H9 (cell line): ENCODE results near the gene FAM72B. TPM values are rescaled to one million over a fixed set of nuclear protein-coding genes. Genes with fewer than 3 reads are reported as not detected.
"Not testable (repeated sequence)": the region's sequence is repeated elsewhere in the genome, so short reads cannot be mapped to it uniquely, and the experiment has no call there.

Experiments used
- DNase-seq: peaks from one replicate; pipeline ENCODE4 v3.0.0-alpha.2; 2017
- H2AFZ ChIP-seq: one replicate; pipeline ENCODE4 v1.6.1; 2013; ENCODE audit warnings: mild to moderate bottlenecking, low read length, control low read depth, moderate library complexity
- H2AK5ac ChIP-seq: 2 replicates; pipeline ENCODE4 v1.6.1; 2013; ENCODE audit warnings: low read length, control low read depth, mixed read lengths; ENCODE audit not compliant: insufficient read length
- H2BK120ac ChIP-seq: one replicate; pipeline ENCODE4 v1.6.1; 2013; ENCODE audit warnings: low read depth, mild to moderate bottlenecking, low read length, control low read depth, inconsistent platforms; ENCODE audit not compliant: poor library complexity, severe bottlenecking
- H2BK12ac ChIP-seq: 2 replicates; pipeline ENCODE4 v1.6.1; 2013; ENCODE audit warnings: low read length, control low read depth, mixed read lengths, low read depth; ENCODE audit not compliant: insufficient read length
- H2BK15ac ChIP-seq: 2 replicates; pipeline ENCODE4 v1.6.1; 2013; ENCODE audit warnings: low read depth, low read length, control low read depth
- H2BK20ac ChIP-seq: one replicate; pipeline ENCODE4 v1.6.1; 2013; ENCODE audit warnings: low read depth, mild to moderate bottlenecking, low read length, control low read depth, inconsistent platforms; ENCODE audit not compliant: poor library complexity, severe bottlenecking
- H2BK5ac ChIP-seq: 2 replicates; pipeline ENCODE4 v1.6.1; 2013; ENCODE audit warnings: low read length, control low read depth, mixed read lengths; ENCODE audit not compliant: insufficient read length
- H3K14ac ChIP-seq: 2 replicates; pipeline ENCODE4 v1.6.1; 2013; ENCODE audit warnings: low read length, control low read depth; ENCODE audit not compliant: insufficient read depth
- H3K18ac ChIP-seq: 2 replicates; pipeline ENCODE4 v1.6.1; 2013; ENCODE audit warnings: low read depth, mild to moderate bottlenecking, mixed read lengths, low read length, control low read depth; ENCODE audit not compliant: insufficient read length
- H3K23ac ChIP-seq: 2 replicates; pipeline ENCODE4 v1.6.1; 2013; ENCODE audit warnings: low read length, control low read depth, mixed read lengths, low read depth; ENCODE audit not compliant: insufficient read length
- H3K23me2 ChIP-seq: 2 replicates; pipeline ENCODE4 v1.6.1; 2013; ENCODE audit warnings: low read depth, mild to moderate bottlenecking, mixed read lengths, low read length, control low read depth; ENCODE audit not compliant: insufficient read length, poor library complexity, severe bottlenecking
- H3K27ac ChIP-seq: 2 replicates; pipeline ENCODE4 v1.5.1; 2013; ENCODE audit warnings: low read length, control low read depth, mixed read lengths, low read depth; ENCODE audit not compliant: insufficient read length
- H3K27me3 ChIP-seq: 2 replicates; pipeline ENCODE4 v1.6.1; 2013; ENCODE audit warnings: low read length, control low read depth, inconsistent platforms; ENCODE audit not compliant: insufficient read depth
- H3K4ac ChIP-seq: 2 replicates; pipeline ENCODE4 v1.6.1; 2013; ENCODE audit warnings: low read depth, mild to moderate bottlenecking, control low read depth, inconsistent platforms, low read length, moderate library complexity
- H3K4me1 ChIP-seq: 2 replicates; pipeline ENCODE4 v1.6.1; 2013; ENCODE audit warnings: low read length, control low read depth, inconsistent platforms; ENCODE audit not compliant: insufficient read depth
- H3K4me2 ChIP-seq: 2 replicates; pipeline ENCODE4 v1.6.1; 2013; ENCODE audit warnings: low read length, control low read depth, mixed read lengths; ENCODE audit not compliant: insufficient read length, insufficient read depth
- H3K56ac ChIP-seq: 2 replicates; pipeline ENCODE4 v1.6.1; 2013; ENCODE audit warnings: low read depth, mild to moderate bottlenecking, mixed read lengths, low read length, control low read depth; ENCODE audit not compliant: insufficient read length
- H3K79me1 ChIP-seq: 2 replicates; pipeline ENCODE4 v1.6.1; 2013; ENCODE audit warnings: low read depth, mild to moderate bottlenecking, moderate library complexity, low read length, control low read depth, inconsistent platforms; ENCODE audit not compliant: insufficient read depth, poor library complexity, severe bottlenecking
- H3K79me2 ChIP-seq: 2 replicates; pipeline ENCODE4 v1.6.1; 2013; ENCODE audit warnings: low read length, control low read depth, inconsistent platforms; ENCODE audit not compliant: insufficient read depth
- H3K9ac ChIP-seq: 2 replicates; pipeline ENCODE4 v1.6.1; 2013; ENCODE audit warnings: low read length, control low read depth, mixed read lengths; ENCODE audit not compliant: insufficient read length; ENCODE audit errors: extremely low read depth
- H3K9me3 ChIP-seq: one replicate; pipeline ENCODE4 v1.6.1; 2013; ENCODE audit warnings: low read depth, low read length, inconsistent platforms; ENCODE audit not compliant: control insufficient read depth
- H3T11ph ChIP-seq: one replicate; pipeline ENCODE4 v1.6.1; 2013; ENCODE audit warnings: mild to moderate bottlenecking, low read length, control low read depth, inconsistent platforms
- H4K20me1 ChIP-seq: one replicate; pipeline ENCODE4 v1.6.1; 2013; ENCODE audit not compliant: control insufficient read depth, insufficient read length, insufficient read depth
- H4K5ac ChIP-seq: 2 replicates; pipeline ENCODE4 v1.6.1; 2013; ENCODE audit warnings: low read depth, mild to moderate bottlenecking, mixed read lengths, low read length, control low read depth; ENCODE audit not compliant: insufficient read length
- H4K8ac ChIP-seq: replicated peaks from 2 replicates; pipeline ENCODE4 v1.6.1; 2013; ENCODE audit warnings: low read length, control low read depth, mixed read lengths, low read depth; ENCODE audit not compliant: insufficient read length
- H4K91ac ChIP-seq: 2 replicates; pipeline ENCODE4 v1.6.1; 2013; ENCODE audit warnings: low read depth, mild to moderate bottlenecking, moderate library complexity, mixed read lengths, low read length, control low read depth; ENCODE audit not compliant: insufficient read length
- H3K27ac Mint-ChIP-seq, 3 experiments: 2 replicates in 2 of 3; 3 replicates in 1 of 3; pipeline ENCODE4 v1.8.0; 2020 to 2021; ENCODE audit warnings: mixed read lengths in 3 of 3, mild to moderate bottlenecking in 1 of 3, moderate library complexity in 1 of 3
- H3K27me3 Mint-ChIP-seq: 2 replicates; pipeline ENCODE4 v1.8.0; 2021; ENCODE audit warnings: low read depth, mild to moderate bottlenecking, moderate library complexity, mixed read lengths
- H3K36me3 Mint-ChIP-seq, 3 experiments: 2 replicates in 2 of 3; 3 replicates in 1 of 3; pipeline ENCODE4 v1.8.0; 2020 to 2021; ENCODE audit warnings: low read depth in 3 of 3, mixed read lengths in 3 of 3; ENCODE audit not compliant: insufficient read depth in 1 of 3
- H3K4me1 Mint-ChIP-seq, 2 experiments: 2 replicates each; pipeline ENCODE4 v1.8.0; 2020; ENCODE audit warnings: mixed read lengths in 2 of 2
- H3K4me3 Mint-ChIP-seq, 2 experiments: 2 replicates in 1 of 2; 3 replicates in 1 of 2; pipeline ENCODE4 v1.8.0; 2020 to 2021; ENCODE audit warnings: mild to moderate bottlenecking in 2 of 2, mixed read lengths in 2 of 2, moderate library complexity in 1 of 2
- H3K9me3 Mint-ChIP-seq, 2 experiments: 2 replicates in 1 of 2; 3 replicates in 1 of 2; pipeline ENCODE4 v1.8.0; 2020; ENCODE audit warnings: mild to moderate bottlenecking in 2 of 2, mixed read lengths in 2 of 2, moderate library complexity in 1 of 2
- WGBS: extraction: QIAGEN DNeasy Blood & Tissue Kit; methylation state at CpG from one replicate; pipeline ENCODE4 v1.1.7; 2013; ENCODE audit warnings: missing lambda C conversion rate, low lambda C conversion rate, mixed read lengths; ENCODE audit not compliant: insufficient read length; ENCODE audit errors: extremely low coverage; 5-methylcytosine and 5-hydroxymethylcytosine counted together
- total RNA-seq: library from RNA; stranded (reverse); gene quantifications from 2 replicates; pipeline ENCODE4 v1.2.1, GENCODE V29; 2021

FAM72B gene
- total RNA-seq, 1 experiment from 2014 or later: 8.5 TPM

GRCh38 chr1:121230636-121231035 lies 46.5 kb upstream of the FAM72B start:
- not testable (repeated sequence) for H3K14ac ChIP-seq

GRCh38 chr1:121227544-121228330 lies 43.6 kb upstream of the FAM72B start:
- H3K4me1 Mint-ChIP-seq, H3K27me3 Mint-ChIP-seq, H2BK120ac ChIP-seq, H3T11ph ChIP-seq, H3K9me3 ChIP-seq, H3K4me1 ChIP-seq, H3K23ac ChIP-seq, H3K18ac ChIP-seq, H2AK5ac ChIP-seq, H3K9me3 Mint-ChIP-seq, H3K36me3 Mint-ChIP-seq, DNase-seq, H2BK5ac ChIP-seq, H4K20me1 ChIP-seq, H3K79me1 ChIP-seq, H3K56ac ChIP-seq, H4K91ac ChIP-seq, H3K4ac ChIP-seq, H4K8ac ChIP-seq, H3K27me3 ChIP-seq, H3K9ac ChIP-seq, H3K14ac ChIP-seq, H3K27ac Mint-ChIP-seq, H3K27ac ChIP-seq, H3K79me2 ChIP-seq, H2BK20ac ChIP-seq, H2BK12ac ChIP-seq, H2AFZ ChIP-seq, H3K4me2 ChIP-seq, H3K4me3 Mint-ChIP-seq, H3K23me2 ChIP-seq, H2BK15ac ChIP-seq, H4K5ac ChIP-seq: not testable (repeated sequence)
- no CpG with 5 or more reads among the region's 9 CpGs for WGBS

More at GRCh38 chr1:121230636-121231035, 46.5 kb upstream of the FAM72B start:
- H2AK5ac ChIP-seq, H3K18ac ChIP-seq, H4K8ac ChIP-seq, H3K4ac ChIP-seq, H3K4me1 Mint-ChIP-seq, H3K4me1 ChIP-seq, H3K27ac ChIP-seq, H3K27me3 Mint-ChIP-seq, H3K9me3 Mint-ChIP-seq, H4K20me1 ChIP-seq, H3K79me1 ChIP-seq, H3K23ac ChIP-seq, H2BK15ac ChIP-seq, H3K4me3 Mint-ChIP-seq, H3K56ac ChIP-seq, H4K91ac ChIP-seq, H3K27me3 ChIP-seq, H3K36me3 Mint-ChIP-seq, H2AFZ ChIP-seq, H3K23me2 ChIP-seq, H3T11ph ChIP-seq, H3K4me2 ChIP-seq, H3K9ac ChIP-seq, H4K5ac ChIP-seq, H2BK5ac ChIP-seq, DNase-seq, H3K27ac Mint-ChIP-seq, H3K79me2 ChIP-seq, H3K9me3 ChIP-seq, H2BK20ac ChIP-seq, H2BK12ac ChIP-seq, H2BK120ac ChIP-seq: not testable (repeated sequence)
- no CpG with 5 or more reads among the region's 4 CpGs for WGBS
